Natural killer cell (primary cell): Measurements from ENCODE around the gene ZDHHC5. TPM values are rescaled to one million over a fixed set of nuclear protein-coding genes. Genes with fewer than 3 reads are reported as not detected.

Experiments used
- ATAC-seq, 3 donors: fragments of 150-1000 bp in 2 of 3; fragments of 200-7000 bp in 1 of 3; cut with Tn5 transposase; 1 replicate in 1 of 3; 2 replicates in 2 of 3; pipeline ENCODE4 v1.10.0; 2021; ENCODE audit warnings: mild to moderate bottlenecking in 2 of 3, moderate library complexity in 2 of 3
- DNase-seq, 2 donors: peaks; one replicate each; pipeline versions ENCODE4 v3.0.0 to v3.0.0-alpha.2; 2013 to 2021; ENCODE audit warnings: mixed read lengths in 1 of 2
- H3K27ac ChIP-seq: one replicate; pipeline ENCODE4 v1.5.1; 2013; ENCODE audit warnings: mild to moderate bottlenecking, low read length
- H3K27me3 ChIP-seq: one replicate; pipeline ENCODE4 v1.6.1; 2013; ENCODE audit warnings: low read length; ENCODE audit not compliant: control insufficient read depth, insufficient read depth
- H3K36me3 ChIP-seq: one replicate; pipeline ENCODE4 v1.6.1; 2013; ENCODE audit warnings: low read length; ENCODE audit not compliant: control insufficient read depth, insufficient read depth
- H3K4me1 ChIP-seq: one replicate; pipeline ENCODE4 v1.6.1; 2013; ENCODE audit warnings: low read length; ENCODE audit not compliant: control insufficient read depth, insufficient read depth
- H3K4me3 ChIP-seq: one replicate; pipeline ENCODE4 v1.5.1; 2013; ENCODE audit warnings: low read length
- H3K9me3 ChIP-seq: one replicate; pipeline ENCODE4 v1.6.1; 2013; ENCODE audit warnings: low read length; ENCODE audit not compliant: control insufficient read depth, insufficient read depth
- H3K27ac Mint-ChIP-seq, 2 donors: one replicate each; pipeline ENCODE4 v1.8.0; 2022; ENCODE audit warnings: mild to moderate bottlenecking in 2 of 2, mixed read lengths in 2 of 2, moderate library complexity in 1 of 2
- H3K27me3 Mint-ChIP-seq, 2 donors: one replicate each; pipeline ENCODE4 v1.8.0; 2022; ENCODE audit warnings: low read depth in 2 of 2, mixed read lengths in 2 of 2
- H3K36me3 Mint-ChIP-seq: one replicate; pipeline ENCODE4 v1.8.0; 2022; ENCODE audit warnings: mixed read lengths
- H3K4me1 Mint-ChIP-seq, 2 donors: one replicate each; pipeline ENCODE4 v1.8.0; 2022; ENCODE audit warnings: mixed read lengths in 2 of 2
- H3K4me3 Mint-ChIP-seq: one replicate; pipeline ENCODE4 v1.8.0; 2022; ENCODE audit warnings: mild to moderate bottlenecking, moderate library complexity, mixed read lengths
- H3K9me3 Mint-ChIP-seq, 2 donors: one replicate each; pipeline ENCODE4 v1.8.0; 2022; ENCODE audit warnings: mixed read lengths in 2 of 2
- CTCF ChIP-seq: fragments of 200-600 bp; IDR thresholded peaks from one replicate; pipeline ENCODE4 v1.8.0; 2022; ENCODE audit warnings: antibody characterized with exemption
- WGBS: methylation state at CpG from one replicate; pipeline ENCODE4 v1.1.7; 2013; ENCODE audit warnings: missing lambda C conversion rate; ENCODE audit not compliant: insufficient coverage; 5-methylcytosine and 5-hydroxymethylcytosine counted together
- intact Hi-C: fragments of 100-400 bp; cut with micrococcal nuclease; formaldehyde crosslinking; loops from one replicate; pipeline ENCODE4 v1.14.2; 2022
- total RNA-seq, 4 donors: library from RNA; stranded (reverse); fragments of 120-200 nt in 1 of 4; gene quantifications; one replicate each; pipeline versions ENCODE4 v1.2.3 to v1.2.4, GENCODE V29; 2013 to 2022

Gene ZDHHC5
- total RNA-seq, 3 donors from 2014 or later (not counting 1 experiment from before 2014, with no cell fraction given) = 46.1 to 64.0 (median 55.5) TPM

- no peaks in the 10 kb centered on the region for H3K4me1 ChIP-seq
- no peak for DNase-seq
- intact Hi-C loops = no loop called here
- H3K27me3 Mint-ChIP-seq = peaks cover 21 to 24% of the 10 kb centered on the region in 2 donors
- H3K9me3 ChIP-seq = no peaks in the 10 kb centered on the region
- H3K27me3 ChIP-seq = no peaks in the 10 kb centered on the region
- 96% methylated on average over 2 of the region's 2 CpGs for WGBS
- H3K27ac ChIP-seq = no peak overlapping the region
- no peaks in the 10 kb centered on the region for H3K9me3 Mint-ChIP-seq
- no peak for ATAC-seq
- no peaks in the 10 kb centered on the region for H3K4me1 Mint-ChIP-seq
- H3K27ac Mint-ChIP-seq = no peak overlapping the region
- H3K36me3 ChIP-seq = no peaks in the 10 kb centered on the region
- H3K4me3 Mint-ChIP-seq = no peak overlapping the region
- no peak for TF ChIP-seq CTCF
- no peak overlapping the region for H3K4me3 ChIP-seq
- H3K36me3 Mint-ChIP-seq = no peaks in the 10 kb centered on the region
Observed at GRCh38 chr11:57630171-57630570, 37.7 kb upstream of the ZDHHC5 start.

- H3K27ac Mint-ChIP-seq = no peak overlapping the region
- DNase-seq = no peak
- Histone ChIP-seq H3K4me3 (no peak overlapping the region), H3K27me3 (peaks cover under 1% of the 10 kb centered on the region), H3K36me3 (no peaks in the 10 kb centered on the region), H3K4me1 (no peaks in the 10 kb centered on the region), H3K9me3 (no peaks in the 10 kb centered on the region), H3K27ac (no peak overlapping the region)
- no peak for TF ChIP-seq CTCF
- no peak overlapping the region for H3K4me3 Mint-ChIP-seq
- ATAC-seq = no peak
- no peaks in the 10 kb centered on the region for H3K36me3 Mint-ChIP-seq
- H3K27me3 Mint-ChIP-seq = peaks cover 24 to 29% of the 10 kb centered on the region in 2 donors
- intact Hi-C loops = no loop called here
- H3K9me3 Mint-ChIP-seq = no peaks in the 10 kb centered on the region
- no peaks in the 10 kb centered on the region for H3K4me1 Mint-ChIP-seq
- WGBS = 84% methylated on average over 5 of the region's 5 CpGs
Observed at GRCh38 chr11:57632116-57632515, 35.8 kb upstream of the ZDHHC5 start.

DNA sequence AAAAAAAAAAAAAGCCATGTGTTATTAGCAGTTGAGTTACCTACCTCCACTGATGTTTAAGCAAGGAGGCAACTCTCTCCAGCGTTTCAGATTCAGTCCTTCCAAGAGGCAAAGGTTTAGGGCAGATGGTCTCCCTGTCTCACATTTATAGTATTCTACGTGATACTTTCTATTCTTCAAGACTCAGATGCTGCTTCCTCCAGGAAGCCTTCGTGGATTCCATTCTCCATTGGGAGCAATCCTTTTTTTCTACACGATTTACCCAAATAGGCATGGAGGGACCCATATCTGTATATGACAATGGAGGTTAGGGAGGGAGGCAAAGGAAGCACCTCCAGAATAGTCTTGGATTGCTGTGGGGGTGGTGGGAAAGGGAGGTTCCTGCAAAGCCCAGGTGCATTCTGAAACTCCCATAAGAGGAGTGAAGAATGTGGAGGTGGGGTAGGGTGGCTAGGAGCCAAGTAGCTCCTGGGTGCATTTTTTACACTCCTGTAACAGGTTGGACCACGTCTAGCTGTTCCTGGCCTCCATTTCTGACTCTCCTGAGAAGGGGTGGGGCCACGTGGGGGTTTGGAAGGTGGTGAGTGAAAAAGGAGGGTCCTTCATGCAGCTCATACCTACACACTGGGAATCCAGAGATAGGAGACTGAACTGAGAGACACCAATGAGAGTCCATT is 34.4 kb upstream of the ZDHHC5 start:
- intact Hi-C loops = no loop called here
- Mint-ChIP-seq H3K36me3 (no peaks in the 10 kb centered on the region), H3K4me3 (no peak overlapping the region), H3K27me3 (peaks cover 37 to 38% of the 10 kb centered on the region in 2 donors), H3K9me3 (no peaks in the 10 kb centered on the region), H3K27ac (no peak overlapping the region), H3K4me1 (peaks cover 2 to 9% of the 10 kb centered on the region in 2 donors)
- peaks cover 12% of the 10 kb centered on the region for H3K27me3 ChIP-seq
- DNase-seq (no peak), ATAC-seq (no peak)
- no peaks in the 10 kb centered on the region for H3K9me3 ChIP-seq
- TF ChIP-seq CTCF = no peak
- no peaks in the 10 kb centered on the region for H3K36me3 ChIP-seq
- H3K27ac ChIP-seq = no peak overlapping the region
- H3K4me3 ChIP-seq = no peak overlapping the region
- WGBS = 87% methylated on average over 6 of the region's 6 CpGs
- H3K4me1 ChIP-seq = peaks cover 12% of the 10 kb centered on the region

GRCh38 chr11:57634311-57634710 is 33.6 kb upstream of the ZDHHC5 start:
- no peak for ATAC-seq
- Histone ChIP-seq H3K9me3 (no peaks in the 10 kb centered on the region), H3K27me3 (peaks cover 13% of the 10 kb centered on the region), H3K36me3 (no peaks in the 10 kb centered on the region), H3K4me3 (no peak overlapping the region), H3K4me1 (peaks cover 19% of the 10 kb centered on the region), H3K27ac (no peak overlapping the region)
- no peak overlapping the region for H3K27ac Mint-ChIP-seq
- H3K9me3 Mint-ChIP-seq = no peaks in the 10 kb centered on the region
- H3K27me3 Mint-ChIP-seq = peaks cover 38 to 41% of the 10 kb centered on the region in 2 donors
- H3K4me3 Mint-ChIP-seq = no peak overlapping the region
- peaks cover 9 to 17% of the 10 kb centered on the region in 2 donors for H3K4me1 Mint-ChIP-seq
- intact Hi-C loops = no loop called here
- no peaks in the 10 kb centered on the region for H3K36me3 Mint-ChIP-seq
- no peak for DNase-seq
- no peak for TF ChIP-seq CTCF
